T-helper 1 cell treated with Interleukin-12 subunit alpha and Interleukin-12 subunit beta and Interleukin-4 antibody, amounts not matched to agents 30 ng/mL and 1 ng/mL, for 36 hours (primary cell): ENCODE data around the gene FGD1. TPM values are rescaled to one million over a fixed set of nuclear protein-coding genes. Genes with fewer than 3 reads are reported as not detected.
"Not testable (repeated sequence)": the region's sequence is repeated elsewhere in the genome, so short reads cannot be mapped to it uniquely, and the experiment has no call there.

Source experiments
- intact Hi-C: fragments of 100-400 bp; cut with micrococcal nuclease; formaldehyde crosslinking; loops from one replicate; pipeline ENCODE4 v1.15.1; 2024
- total RNA-seq: library from RNA; stranded (reverse); gene quantifications from 2 replicates; pipeline ENCODE4 v1.2.3, GENCODE V29; 2022

The FGD1 gene
- total RNA-seq = 0.07 TPM in 1 of 2 replicates, not detected in the other

- intact Hi-C loops = loop anchor here (1.0 kb wide), 1 partner anchor 34 kb away; the partner anchor contains the start of gene GNL3L
Measured at GRCh38 chrX:54495814-54496516, at the start of gene FGD1. FGD1 (minus strand) TSS chrX:54496234; CDS start chrX:54495432, 802 bp downstream.

GRCh38 chrX:54542239-54542638 is 46.2 kb upstream of the FGD1 start:
- intact Hi-C loops = not testable (repeated sequence)

- intact Hi-C loops = no loop called here
Measured at GRCh38 chrX:54540289-54540688, 44.3 kb upstream of the FGD1 start.

- intact Hi-C loops = no loop called here
Measured at GRCh38 chrX:54534271-54534670, 38.2 kb upstream of the FGD1 start.

GRCh38 chrX:54530357-54530900 is 34.4 kb upstream of the FGD1 start:
- intact Hi-C loops = loop anchor here (1.0 to 2.0 kb wide), 9 partner anchors 34 to 1188 kb away; partner anchors contain the start of genes FAM120C, FGD1, PHF8 and TSR2

GRCh38 chrX:54529552-54530356 is 33.7 kb upstream of the FGD1 start, which contains the start of gene GNL3L:
GNL3L (plus strand) TSS chrX:54530219; CDS start chrX:54532567, 2,348 bp downstream.
- intact Hi-C loops = loop anchor here (1.0 to 2.0 kb wide), 9 partner anchors 33 to 1189 kb away; partner anchors contain the start of genes FAM120C, FGD1, PHF8 and TSR2

- intact Hi-C loops = no loop called here
Measured at GRCh38 chrX:54529151-54529550, 33.1 kb upstream of the FGD1 start.

GRCh38 chrX:54509400-54509799 is 13.4 kb upstream of the FGD1 start:
- intact Hi-C loops = no loop called here

GRCh38 chrX:54496936-54497335 is 902 bp upstream of the FGD1 start:
- intact Hi-C loops = loop anchor here (1.0 kb wide), 1 partner anchor 33 kb away; the partner anchor contains the start of gene GNL3L

GRCh38 chrX:54496517-54496852 is 451 bp upstream of the FGD1 start:
- intact Hi-C loops = loop anchor here (1.0 kb wide), 1 partner anchor 34 kb away; the partner anchor contains the start of gene GNL3L

GRCh38 chrX:54494989-54495813 is 833 bp downstream of the FGD1 start:
- intact Hi-C loops = no loop called here

- intact Hi-C loops = no loop called here
Measured at GRCh38 chrX:54494166-54494988, 1.7 kb downstream of the FGD1 start.

- intact Hi-C loops = no loop called here
Measured at GRCh38 chrX:54492340-54492739, 3.7 kb downstream of the FGD1 start.

GRCh38 chrX:54489819-54490218 is 6.2 kb downstream of the FGD1 start:
- intact Hi-C loops = not testable (repeated sequence)

- intact Hi-C loops = no loop called here
Measured at GRCh38 chrX:54484666-54485065, 11.4 kb downstream of the FGD1 start.

- intact Hi-C loops = no loop called here
Measured at GRCh38 chrX:54483946-54484345, 12.1 kb downstream of the FGD1 start.

- intact Hi-C loops = no loop called here
Measured at GRCh38 chrX:54482839-54483593, 13.0 kb downstream of the FGD1 start.

GRCh38 chrX:54479136-54480111 is 16.6 kb downstream of the FGD1 start:
- intact Hi-C loops = no loop called here
